Suprapubic skin (tissue), 4 donors: ENCODE measurements around the gene TMEM74B. TPM values are rescaled to one million over a fixed set of nuclear protein-coding genes. Genes with fewer than 3 reads are reported as not detected.
A peak's percentile ranks its signal among the peaks of the same experiment; 100 is the strongest.

Experiments used
- DNase-seq, 2 donors: peaks; one replicate each; pipeline ENCODE4 v3.0.0-alpha.2; 2019; ENCODE audit warnings: low spot score in 2 of 2
- H3K27ac ChIP-seq: fragments of 200-600 bp; sonication (generic); one replicate; pipeline ENCODE4 v1.5.1; 2019
- H3K27me3 ChIP-seq: fragments of 200-600 bp; sonication (generic); one replicate; pipeline ENCODE4 v1.5.1; 2019
- H3K36me3 ChIP-seq: fragments of 200-600 bp; sonication (generic); one replicate; pipeline ENCODE4 v1.5.1; 2019
- H3K4me1 ChIP-seq: fragments of 200-600 bp; sonication (generic); one replicate; pipeline ENCODE4 v1.5.1; 2019
- H3K4me3 ChIP-seq: fragments of 200-600 bp; sonication (generic); one replicate; pipeline ENCODE4 v1.5.1; 2019; ENCODE audit warnings: mild to moderate bottlenecking
- H3K9me3 ChIP-seq: fragments of 200-600 bp; sonication (generic); one replicate; pipeline ENCODE4 v1.5.1; 2019
- CTCF ChIP-seq, 2 donors: fragments of 200-600 bp in 1 of 2; fragments of 450-650 bp in 1 of 2; sonication (generic) in 1 of 2; IDR thresholded peaks; one replicate each; pipeline ENCODE4 v1.5.1; 2016 to 2019; ENCODE audit warnings: antibody characterized with exemption in 2 of 2, mild to moderate bottlenecking in 1 of 2, moderate library complexity in 1 of 2
- EP300 ChIP-seq: sonication (generic); formaldehyde crosslinking; IDR thresholded peaks from one replicate; pipeline ENCODE4 v1.6.1; 2017; ENCODE audit warnings: antibody characterized with exemption
- POLR2A ChIP-seq, 2 donors: fragments of 450-650 bp; IDR thresholded peaks; one replicate each; pipeline ENCODE4 v1.6.1; 2017; ENCODE audit warnings: antibody characterized with exemption in 2 of 2, mild to moderate bottlenecking in 2 of 2, moderate library complexity in 2 of 2
- POLR2AphosphoS5 ChIP-seq, 3 donors: sonication (generic); formaldehyde crosslinking; IDR thresholded peaks; one replicate each; pipeline ENCODE4 v1.6.1; 2017; ENCODE audit warnings: antibody characterized with exemption in 3 of 3
- WGBS: methylation state at CpG from one replicate; pipeline ENCODE4 v1.1.5; 2018; 5-methylcytosine and 5-hydroxymethylcytosine counted together
- total RNA-seq, 4 donors: library from RNA; depleted of rRNA; stranded (reverse); fragments of >200 nt; gene quantifications; one replicate each; pipeline ENCODE4 v1.1.0, GENCODE V29; 2016

TMEM74B gene
- total RNA-seq, 4 donors from 2014 or later, result 1.9 to 9.6 (median 3.9) TPM

DNA sequence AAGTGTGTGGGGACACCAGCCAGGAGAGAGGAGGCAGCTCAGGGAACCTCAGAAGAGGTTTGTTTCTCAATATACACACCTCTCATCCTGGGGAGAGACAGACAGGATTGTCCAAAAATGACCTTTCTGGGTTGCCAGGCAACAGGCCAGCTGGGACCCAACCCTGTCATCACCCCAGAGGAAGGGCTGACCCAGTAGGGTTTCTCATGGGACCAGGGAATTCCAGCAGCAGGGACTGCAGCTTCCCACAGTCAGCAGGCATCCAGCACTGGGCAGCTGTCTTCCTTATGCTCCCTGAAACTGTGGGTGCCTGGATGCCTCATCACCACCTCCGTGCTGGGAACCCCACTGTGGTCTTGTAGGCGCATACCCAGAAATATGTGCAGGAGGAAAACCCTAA is 19.8 kb upstream of the TMEM74B start:
- no peaks in the 10 kb centered on the region for H3K27me3 ChIP-seq
- DNase-seq, result no peak
- no peaks in the 10 kb centered on the region for H3K9me3 ChIP-seq
- no peak for TF ChIP-seq POLR2AphosphoS5 (IDR thresholded peaks at IDR 0.05)
- TF ChIP-seq EP300, result no peak
- TF ChIP-seq CTCF (IDR thresholded peaks at IDR 0.05), result no peak
- no peak for TF ChIP-seq POLR2A (IDR thresholded peaks at IDR 0.05)
- H3K4me3 ChIP-seq, result no peak overlapping the region
- H3K4me1 ChIP-seq, result peaks cover 18% of the 10 kb centered on the region
- no peak overlapping the region for H3K27ac ChIP-seq
- WGBS, result 96% methylated on average over 2 of the region's 2 CpGs
- H3K36me3 ChIP-seq, result no peaks in the 10 kb centered on the region

GRCh38 chr20:1204113-1204512 is 19.3 kb upstream of the TMEM74B start:
- no peaks in the 10 kb centered on the region for H3K27me3 ChIP-seq
- H3K4me3 ChIP-seq, result no peak overlapping the region
- peak in 1 of 2 donors; percentile 21 for DNase-seq
- peaks cover 18% of the 10 kb centered on the region for H3K4me1 ChIP-seq
- H3K36me3 ChIP-seq, result no peaks in the 10 kb centered on the region
- 43% methylated on average over 3 of the region's 5 CpGs for WGBS
- TF ChIP-seq EP300 (no peak), POLR2AphosphoS5 (IDR thresholded peaks at IDR 0.05) (no peak), POLR2A (IDR thresholded peaks at IDR 0.05) (no peak), CTCF (IDR thresholded peaks at IDR 0.05) (no peak)
- no peaks in the 10 kb centered on the region for H3K9me3 ChIP-seq
- H3K27ac ChIP-seq, result peak overlapping the region; percentile 54

DNA sequence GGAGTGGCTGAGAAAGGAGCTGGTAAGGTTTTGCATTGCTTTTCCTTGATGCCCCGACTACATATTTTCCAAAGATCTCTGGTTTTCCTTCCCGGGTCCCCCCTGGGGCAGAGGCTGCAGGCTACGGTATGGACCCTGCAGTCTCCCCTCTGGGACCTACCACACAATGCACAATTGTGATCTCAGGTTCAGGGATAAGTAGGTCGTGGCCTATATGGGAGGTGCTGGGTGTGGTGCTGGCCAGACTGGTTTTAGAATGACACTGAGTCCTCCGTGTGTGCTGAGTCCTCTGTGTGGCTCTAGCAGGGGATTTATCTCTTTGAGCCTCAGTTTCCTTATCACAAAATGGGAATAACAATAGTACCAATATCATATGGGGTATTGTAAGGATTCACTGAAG is 18.8 kb upstream of the TMEM74B start:
- Histone ChIP-seq H3K4me3 (no peak overlapping the region), H3K27me3 (no peaks in the 10 kb centered on the region), H3K36me3 (no peaks in the 10 kb centered on the region), H3K9me3 (no peaks in the 10 kb centered on the region), H3K4me1 (peaks cover 18% of the 10 kb centered on the region), H3K27ac (peak overlapping the region; percentile 54)
- WGBS, result 56% methylated on average over 5 of the region's 5 CpGs
- DNase-seq, result no peak
- TF ChIP-seq CTCF (IDR thresholded peaks at IDR 0.05), result no peak

DNA sequence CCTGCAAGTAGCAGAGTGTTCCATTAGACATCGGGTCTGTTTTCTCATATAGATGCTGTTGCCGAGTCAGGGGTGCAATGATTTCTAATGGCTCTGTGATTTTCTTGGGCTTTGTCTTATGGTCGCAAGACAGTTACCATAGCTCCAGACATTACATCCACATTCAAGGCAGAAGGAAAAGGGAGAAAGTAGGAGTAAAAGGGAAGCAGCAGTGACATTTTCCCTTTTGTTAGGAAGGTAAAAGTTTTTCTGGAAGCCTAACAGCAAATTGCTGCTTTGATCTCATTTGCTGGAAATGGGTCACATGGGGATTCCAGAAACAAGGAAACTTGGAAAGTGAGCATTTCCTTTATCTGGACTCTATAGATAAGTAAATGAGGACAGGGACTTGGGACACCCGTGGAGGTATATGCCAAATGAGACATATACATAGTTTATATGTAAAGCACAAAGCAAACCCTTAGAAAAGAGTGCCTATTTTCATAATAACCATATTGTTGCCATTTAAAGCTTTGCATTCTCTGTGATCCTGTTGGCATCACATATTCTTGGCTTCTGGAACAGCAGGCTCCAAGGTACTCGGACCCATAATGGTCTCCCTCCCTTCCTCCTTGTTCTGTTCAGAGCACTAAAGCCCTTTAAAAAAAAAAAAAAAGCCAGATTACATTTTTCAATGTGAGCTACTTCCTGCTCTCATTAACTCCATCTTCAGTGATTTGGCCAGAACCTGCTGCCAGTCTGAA is 18.2 kb upstream of the TMEM74B start, which contains the start of gene C20orf202:
Gene C20orf202 (plus strand): TSS at position 693 of the 743 bp plus-strand sequence. CDS start 132 bp downstream, outside the sequence.
- Histone ChIP-seq H3K27me3 (no peaks in the 10 kb centered on the region), H3K4me3 (no peak within 1 kb of the TSS), H3K9me3 (no peaks in the 10 kb centered on the region), H3K27ac (peak within 1 kb of the TSS; percentile 54), H3K4me1 (peaks cover 18% of the 10 kb centered on the region), H3K36me3 (no peaks in the 10 kb centered on the region)
- 72% methylated on average over 5 of the region's 5 CpGs for WGBS
- peak in 1 of 2 donors; percentile 11 for DNase-seq
- TF ChIP-seq CTCF (IDR thresholded peaks at IDR 0.05) (no peak), POLR2AphosphoS5 (IDR thresholded peaks at IDR 0.05) (no peak), EP300 (no peak), POLR2A (IDR thresholded peaks at IDR 0.05) (no peak)

- DNase-seq, result peak in 1 of 2 donors; percentile 0
- Histone ChIP-seq H3K36me3 (no peaks in the 10 kb centered on the region), H3K27me3 (no peaks in the 10 kb centered on the region), H3K9me3 (no peaks in the 10 kb centered on the region), H3K27ac (no peak overlapping the region), H3K4me3 (no peak overlapping the region), H3K4me1 (peaks cover 18% of the 10 kb centered on the region)
- TF ChIP-seq CTCF (IDR thresholded peaks at IDR 0.05) (no peak), POLR2A (IDR thresholded peaks at IDR 0.05) (no peak), EP300 (no peak), POLR2AphosphoS5 (IDR thresholded peaks at IDR 0.05) (no peak)
- 84% methylated on average over 1 of the region's 1 CpG for WGBS
Measured at GRCh38 chr20:1199964-1200363, 15.2 kb upstream of the TMEM74B start.
